Gastroesophageal sphincter (tissue), 3 donors: Measurements from ENCODE around the gene CRY2.

Source experiments
- CTCF ChIP-seq, 4 experiments: fragments of 200-600 bp in 2 of 4; fragments of 450-650 bp in 2 of 4; sonication (generic) in 1 of 4; IDR thresholded peaks; one replicate each; pipeline ENCODE4 v1.5.1; 2017 to 2019; ENCODE audit warnings: antibody characterized with exemption in 4 of 4, mild to moderate bottlenecking in 2 of 4, moderate library complexity in 2 of 4
- POLR2A ChIP-seq, 2 donors: fragments of 450-650 bp; IDR thresholded peaks; one replicate each; pipeline ENCODE4 v1.6.1; 2017; ENCODE audit warnings: antibody characterized with exemption in 2 of 2, mild to moderate bottlenecking in 2 of 2, moderate library complexity in 1 of 2
- POLR2AphosphoS5 ChIP-seq: sonication (generic); formaldehyde crosslinking; IDR thresholded peaks from one replicate; pipeline ENCODE4 v1.6.1; 2017; ENCODE audit warnings: antibody characterized with exemption

GRCh38 chr11:45877845-45878244, 30.6 kb downstream of the CRY2 start:
- TF ChIP-seq POLR2A (IDR thresholded peaks at IDR 0.05) (no peak), CTCF (IDR thresholded peaks at IDR 0.05) (no peak), POLR2AphosphoS5 (no peak)
